ENCODE data around the gene MDM4. TPM values are rescaled to one million over a fixed set of nuclear protein-coding genes. Genes with fewer than 3 reads are reported as not detected.

Gene MDM4
- total and polyA plus RNA-seq, 2 donors, result 41.0 to 54.4 TPM

DNA sequence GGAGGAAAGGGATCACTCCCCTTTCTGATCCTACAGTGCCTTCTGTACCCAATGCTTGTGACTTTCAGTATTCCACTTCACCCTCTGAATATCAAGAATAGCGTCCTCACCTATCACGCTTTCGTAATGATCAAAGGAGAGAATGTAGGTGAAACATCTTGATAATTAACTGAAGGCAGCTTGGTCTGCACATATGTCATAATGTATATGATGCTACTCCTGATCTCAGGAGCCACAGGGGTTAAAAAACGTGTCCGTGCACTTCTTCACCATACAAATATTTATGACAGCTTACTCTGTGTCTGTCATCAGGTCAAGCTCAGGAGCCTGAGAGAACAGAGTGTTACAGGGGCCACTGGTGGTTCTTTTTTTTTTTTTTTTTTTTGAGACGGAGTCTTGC is 20.4 kb upstream of the MDM4 start:
- Histone ChIP-seq H3K36me3 (ENCODE audit: control insufficient read depth in 2 of 2, insufficient read depth in 2 of 2, low read length in 1 of 2) (peaks cover 0 to 4% of the 10 kb centered on the region in 2 donors), H3K9me3 (ENCODE audit: control insufficient read depth in 2 of 2, insufficient read depth in 1 of 2, low read length in 1 of 2) (no peaks in the 10 kb centered on the region), H3K4me3 (ENCODE audit: low read length in 2 of 2) (peak overlapping the region; percentile 66 to 86), H3K4me1 (ENCODE audit: control insufficient read depth in 2 of 2, insufficient read depth in 2 of 2, low read length in 2 of 2) (peaks cover 29 to 47% of the 10 kb centered on the region in 2 donors), H3K27me3 (ENCODE audit: control insufficient read depth in 2 of 2, insufficient read depth in 1 of 2, low read length in 1 of 2) (no peaks in the 10 kb centered on the region), H3K27ac (ENCODE audit: low read depth in 1 of 2, low read length in 1 of 2) (peak overlapping the region in 1 of 2 donors; percentile 82)
- no peak for DNase-seq (ENCODE audit: low read depth in 6 of 9, low spot score in 9 of 9)
- WGBS, result 80% methylated on average over 6 of the region's 6 CpGs

DNA sequence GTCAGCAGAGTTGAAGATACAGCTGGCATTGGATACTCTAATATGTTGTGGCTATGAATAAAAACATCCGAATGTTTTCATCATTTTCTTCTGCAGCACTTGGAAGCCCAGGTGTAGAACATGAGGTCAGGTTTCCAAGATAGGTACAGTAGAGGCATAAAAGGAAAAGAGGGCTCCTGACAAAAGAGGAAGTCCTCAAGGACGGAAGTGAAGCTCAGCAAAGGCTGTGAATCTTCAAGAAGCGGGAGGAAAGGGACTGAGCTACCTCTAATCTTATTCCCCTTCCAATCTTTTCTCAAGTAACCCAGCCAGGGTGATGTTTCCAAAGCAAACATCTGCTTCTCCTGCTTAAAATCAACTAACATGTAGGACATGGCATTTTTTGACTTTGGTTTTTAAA is 17.2 kb upstream of the MDM4 start:
- no peak overlapping the region for H3K4me3 ChIP-seq (ENCODE audit: low read length in 2 of 2)
- H3K36me3 ChIP-seq (ENCODE audit: control insufficient read depth in 2 of 2, insufficient read depth in 2 of 2, low read length in 1 of 2), result no peaks in the 10 kb centered on the region
- 76% methylated on average over 3 of the region's 3 CpGs for WGBS
- DNase-seq (ENCODE audit: low read depth in 6 of 9, low spot score in 9 of 9), result no peak
- no peak overlapping the region for H3K27ac ChIP-seq (ENCODE audit: low read depth in 1 of 2, low read length in 1 of 2)
- H3K4me1 ChIP-seq (ENCODE audit: control insufficient read depth in 2 of 2, insufficient read depth in 2 of 2, low read length in 2 of 2), result peaks cover 16 to 30% of the 10 kb centered on the region in 2 donors
- no peaks in the 10 kb centered on the region for H3K9me3 ChIP-seq (ENCODE audit: control insufficient read depth in 2 of 2, insufficient read depth in 1 of 2, low read length in 1 of 2)
- no peaks in the 10 kb centered on the region for H3K27me3 ChIP-seq (ENCODE audit: control insufficient read depth in 2 of 2, insufficient read depth in 1 of 2, low read length in 1 of 2)

DNA sequence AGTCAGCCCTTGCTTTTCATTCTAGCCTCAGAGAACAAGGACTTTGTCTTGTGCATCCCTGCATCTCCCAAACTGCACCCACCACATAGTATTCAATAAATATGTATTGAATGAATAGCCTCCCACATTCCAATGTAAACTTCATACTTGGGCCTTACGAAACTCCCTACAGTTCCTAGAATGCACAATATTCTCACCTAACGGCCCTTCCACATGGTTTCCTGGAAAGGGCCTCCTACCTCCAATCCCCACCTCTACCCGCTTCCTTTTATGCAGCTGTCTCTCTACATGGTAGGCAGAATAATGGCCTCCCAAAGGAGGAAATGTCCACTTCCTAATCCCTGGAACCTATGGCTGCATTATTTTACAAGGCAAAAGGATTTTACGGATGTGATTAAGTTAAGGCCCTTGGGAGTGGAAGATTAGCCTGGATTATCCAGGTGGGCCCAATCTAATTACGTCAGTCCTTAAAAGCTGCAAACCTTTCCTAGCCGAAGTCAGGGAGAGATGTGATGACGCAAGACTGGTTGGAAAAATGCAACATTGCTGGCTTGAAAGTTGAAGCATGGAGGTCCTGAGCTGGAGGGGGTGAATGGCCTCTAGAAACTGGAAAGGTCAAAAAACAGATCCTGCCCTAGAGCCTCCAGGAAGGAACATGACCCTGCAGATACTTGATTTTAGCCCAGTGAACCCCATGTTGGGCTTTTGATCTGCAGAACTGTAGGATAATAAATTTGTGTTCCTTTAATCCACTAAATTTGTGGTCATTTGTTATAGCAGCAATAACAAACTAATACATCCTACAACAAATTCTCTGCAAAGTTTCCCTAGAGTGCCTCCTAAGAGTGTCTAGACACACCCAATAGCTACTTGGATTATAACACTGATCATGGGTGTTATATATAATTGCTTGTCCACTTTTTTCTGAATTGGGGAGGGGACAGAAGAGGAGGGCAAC is 16.4 kb upstream of the MDM4 start:
- Histone ChIP-seq H3K27me3 (ENCODE audit: control insufficient read depth in 2 of 2, insufficient read depth in 1 of 2, low read length in 1 of 2) (no peaks in the 10 kb centered on the region), H3K9me3 (ENCODE audit: control insufficient read depth in 2 of 2, insufficient read depth in 1 of 2, low read length in 1 of 2) (no peaks in the 10 kb centered on the region), H3K36me3 (ENCODE audit: control insufficient read depth in 2 of 2, insufficient read depth in 2 of 2, low read length in 1 of 2) (no peaks in the 10 kb centered on the region), H3K27ac (ENCODE audit: low read depth in 1 of 2, low read length in 1 of 2) (no peak overlapping the region), H3K4me1 (ENCODE audit: control insufficient read depth in 2 of 2, insufficient read depth in 2 of 2, low read length in 2 of 2) (peaks cover 16 to 33% of the 10 kb centered on the region in 2 donors), H3K4me3 (ENCODE audit: low read length in 2 of 2) (no peak overlapping the region)
- 97% methylated on average over 7 of the region's 7 CpGs for WGBS
- DNase-seq (ENCODE audit: low read depth in 6 of 9, low spot score in 9 of 9), result no peak

DNA sequence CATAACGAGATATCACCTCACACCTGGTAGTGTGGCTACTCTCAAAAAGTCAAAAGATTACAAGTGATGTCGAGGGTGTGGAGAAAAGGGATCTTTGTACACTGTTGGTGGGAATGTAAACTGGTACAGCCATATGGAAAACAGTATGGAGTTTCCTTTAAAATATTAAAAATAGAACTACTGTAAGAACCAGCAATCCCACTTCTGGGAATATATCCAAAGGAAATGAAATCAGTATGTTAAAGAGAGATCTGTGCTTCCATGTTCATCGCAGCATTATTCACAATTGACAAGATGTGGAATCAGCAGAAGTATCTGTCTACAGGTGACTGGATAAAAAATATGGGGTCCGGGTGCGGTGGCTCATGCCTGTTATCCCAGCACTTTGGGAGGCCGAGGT is 14.0 kb upstream of the MDM4 start:
- no peaks in the 10 kb centered on the region for H3K27me3 ChIP-seq (ENCODE audit: control insufficient read depth in 2 of 2, insufficient read depth in 1 of 2, low read length in 1 of 2)
- no peak overlapping the region for H3K4me3 ChIP-seq (ENCODE audit: low read length in 2 of 2)
- H3K4me1 ChIP-seq (ENCODE audit: control insufficient read depth in 2 of 2, insufficient read depth in 2 of 2, low read length in 2 of 2), result peaks cover 2 to 23% of the 10 kb centered on the region in 2 donors
- WGBS, result 96% methylated on average over 6 of the region's 6 CpGs
- H3K27ac ChIP-seq (ENCODE audit: low read depth in 1 of 2, low read length in 1 of 2), result no peak overlapping the region
- no peak for DNase-seq (ENCODE audit: low read depth in 6 of 9, low spot score in 9 of 9)
- H3K36me3 ChIP-seq (ENCODE audit: control insufficient read depth in 2 of 2, insufficient read depth in 2 of 2, low read length in 1 of 2), result no peaks in the 10 kb centered on the region
- H3K9me3 ChIP-seq (ENCODE audit: control insufficient read depth in 2 of 2, insufficient read depth in 1 of 2, low read length in 1 of 2), result no peaks in the 10 kb centered on the region

DNA sequence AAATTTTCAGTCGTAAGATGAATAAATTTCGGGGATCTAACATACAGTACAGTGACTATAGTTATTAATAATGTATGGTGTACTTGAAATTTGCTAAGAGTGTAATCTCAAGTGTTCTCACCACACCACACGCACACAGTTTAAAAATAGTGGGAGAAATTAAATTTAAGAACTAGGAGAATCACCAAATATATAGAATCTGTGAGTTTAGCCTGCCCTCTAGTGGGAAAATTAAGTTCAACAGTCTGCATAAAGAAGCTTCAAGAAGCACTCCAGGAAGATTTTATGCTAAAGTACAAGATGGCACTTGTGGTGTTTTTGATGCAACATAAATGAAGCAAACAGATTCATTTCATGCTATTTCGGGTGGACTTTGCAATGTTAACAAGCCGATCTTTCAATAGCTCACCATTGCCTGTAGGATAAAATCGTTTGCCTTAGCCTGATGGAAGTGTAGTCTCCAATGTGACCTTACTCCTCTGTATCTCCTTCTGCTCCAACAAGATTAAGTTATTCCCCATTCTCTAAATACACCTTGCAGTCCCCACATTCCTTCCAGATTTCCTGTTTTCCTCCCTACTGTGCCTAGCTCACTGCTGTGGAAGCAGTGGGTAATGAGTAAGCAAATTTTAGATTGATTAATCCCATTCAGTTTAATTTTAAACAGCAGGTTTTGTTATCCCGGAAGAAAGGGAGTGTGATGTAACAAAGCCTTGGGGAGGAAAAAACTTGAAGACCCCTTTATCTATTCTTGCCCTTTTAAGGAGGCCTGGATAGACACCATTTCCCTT is 12.9 kb upstream of the MDM4 start:
- WGBS, result 32% methylated on average over 7 of the region's 7 CpGs
- Histone ChIP-seq H3K27ac (ENCODE audit: low read depth in 1 of 2, low read length in 1 of 2) (peak overlapping the region in 1 of 2 donors; percentile 39), H3K27me3 (ENCODE audit: control insufficient read depth in 2 of 2, insufficient read depth in 1 of 2, low read length in 1 of 2) (no peaks in the 10 kb centered on the region), H3K4me3 (ENCODE audit: low read length in 2 of 2) (no peak overlapping the region), H3K9me3 (ENCODE audit: control insufficient read depth in 2 of 2, insufficient read depth in 1 of 2, low read length in 1 of 2) (no peaks in the 10 kb centered on the region), H3K4me1 (ENCODE audit: control insufficient read depth in 2 of 2, insufficient read depth in 2 of 2, low read length in 2 of 2) (peaks cover 0 to 31% of the 10 kb centered on the region in 2 donors), H3K36me3 (ENCODE audit: control insufficient read depth in 2 of 2, insufficient read depth in 2 of 2, low read length in 1 of 2) (no peaks in the 10 kb centered on the region)
- DNase-seq (ENCODE audit: low read depth in 6 of 9, low spot score in 9 of 9), result peak in 7 of 9 donors; percentile 55 to 94 (median 86)

DNA sequence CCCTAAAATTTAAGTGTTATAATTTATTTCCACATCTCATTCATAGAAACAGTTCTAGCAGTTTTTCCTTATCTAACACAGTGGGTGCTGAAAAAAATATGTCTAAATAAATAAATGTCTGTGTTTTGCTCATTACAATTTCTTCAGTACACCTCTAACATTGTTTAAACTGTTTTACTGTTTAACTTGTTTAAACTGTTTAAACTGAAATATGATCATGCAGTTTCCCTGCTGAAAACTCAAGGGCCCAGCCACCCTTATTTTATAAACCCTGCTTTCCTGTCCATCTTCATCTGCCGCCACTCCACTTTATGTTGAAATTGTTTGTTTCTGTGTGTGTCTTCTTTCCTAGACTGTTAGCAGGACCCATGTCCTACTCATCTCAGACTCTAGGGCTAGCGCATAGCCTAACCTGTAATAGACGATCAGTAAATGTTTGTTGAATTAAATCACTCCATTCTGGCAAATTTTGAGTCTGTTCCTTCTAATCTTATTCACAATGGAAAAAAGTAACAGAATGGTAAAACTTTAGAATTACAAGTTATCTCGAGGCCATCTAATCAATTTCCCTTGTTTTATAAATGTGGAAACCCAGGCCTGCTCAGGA is 12.2 kb upstream of the MDM4 start:
- DNase-seq (ENCODE audit: low read depth in 6 of 9, low spot score in 9 of 9), result no peak
- WGBS, result 97% methylated on average over 4 of the region's 4 CpGs
- Histone ChIP-seq H3K27ac (ENCODE audit: low read depth in 1 of 2, low read length in 1 of 2) (peak overlapping the region in 1 of 2 donors; percentile 39), H3K4me3 (ENCODE audit: low read length in 2 of 2) (no peak overlapping the region), H3K27me3 (ENCODE audit: control insufficient read depth in 2 of 2, insufficient read depth in 1 of 2, low read length in 1 of 2) (no peaks in the 10 kb centered on the region), H3K9me3 (ENCODE audit: control insufficient read depth in 2 of 2, insufficient read depth in 1 of 2, low read length in 1 of 2) (no peaks in the 10 kb centered on the region), H3K4me1 (ENCODE audit: control insufficient read depth in 2 of 2, insufficient read depth in 2 of 2, low read length in 2 of 2) (peaks cover 0 to 28% of the 10 kb centered on the region in 2 donors), H3K36me3 (ENCODE audit: control insufficient read depth in 2 of 2, insufficient read depth in 2 of 2, low read length in 1 of 2) (no peaks in the 10 kb centered on the region)

DNA sequence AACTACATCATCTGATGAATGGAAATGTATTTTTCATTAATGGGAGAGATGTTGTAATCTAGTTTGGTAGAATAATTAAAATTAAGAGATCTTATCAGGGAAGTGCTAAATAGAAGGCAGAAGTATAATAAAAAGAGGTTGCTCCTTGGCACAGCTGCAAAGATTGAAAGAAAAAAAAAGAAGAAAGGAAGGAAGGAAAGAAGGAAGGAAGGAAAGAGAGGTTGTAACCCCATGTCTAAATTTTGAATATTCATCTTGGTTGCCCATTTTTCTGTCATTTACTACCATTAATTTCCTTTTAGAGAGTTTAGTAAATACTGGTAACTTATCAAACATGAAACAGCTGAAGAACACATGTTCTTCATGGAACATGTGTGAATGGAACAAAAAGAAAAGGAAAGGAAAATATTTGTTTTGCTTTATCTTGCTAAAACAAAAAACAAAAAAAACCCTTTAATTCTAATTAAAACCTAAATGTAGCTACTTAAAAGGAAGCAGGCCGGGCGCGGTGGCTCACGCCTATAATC is 10.5 kb upstream of the MDM4 start:
- H3K36me3 ChIP-seq (ENCODE audit: control insufficient read depth in 2 of 2, insufficient read depth in 2 of 2, low read length in 1 of 2), result no peaks in the 10 kb centered on the region
- H3K4me1 ChIP-seq (ENCODE audit: control insufficient read depth in 2 of 2, insufficient read depth in 2 of 2, low read length in 2 of 2), result peaks cover 0 to 28% of the 10 kb centered on the region in 2 donors
- H3K9me3 ChIP-seq (ENCODE audit: control insufficient read depth in 2 of 2, insufficient read depth in 1 of 2, low read length in 1 of 2), result no peaks in the 10 kb centered on the region
- 12% methylated on average over 4 of the region's 4 CpGs for WGBS
- no peak for DNase-seq (ENCODE audit: low read depth in 6 of 9, low spot score in 9 of 9)
- H3K27ac ChIP-seq (ENCODE audit: low read depth in 1 of 2, low read length in 1 of 2), result peak overlapping the region; percentile 0 to 99
- peak overlapping the region; percentile 42 to 57 for H3K4me3 ChIP-seq (ENCODE audit: low read length in 2 of 2)
- H3K27me3 ChIP-seq (ENCODE audit: control insufficient read depth in 2 of 2, insufficient read depth in 1 of 2, low read length in 1 of 2), result no peaks in the 10 kb centered on the region

DNA sequence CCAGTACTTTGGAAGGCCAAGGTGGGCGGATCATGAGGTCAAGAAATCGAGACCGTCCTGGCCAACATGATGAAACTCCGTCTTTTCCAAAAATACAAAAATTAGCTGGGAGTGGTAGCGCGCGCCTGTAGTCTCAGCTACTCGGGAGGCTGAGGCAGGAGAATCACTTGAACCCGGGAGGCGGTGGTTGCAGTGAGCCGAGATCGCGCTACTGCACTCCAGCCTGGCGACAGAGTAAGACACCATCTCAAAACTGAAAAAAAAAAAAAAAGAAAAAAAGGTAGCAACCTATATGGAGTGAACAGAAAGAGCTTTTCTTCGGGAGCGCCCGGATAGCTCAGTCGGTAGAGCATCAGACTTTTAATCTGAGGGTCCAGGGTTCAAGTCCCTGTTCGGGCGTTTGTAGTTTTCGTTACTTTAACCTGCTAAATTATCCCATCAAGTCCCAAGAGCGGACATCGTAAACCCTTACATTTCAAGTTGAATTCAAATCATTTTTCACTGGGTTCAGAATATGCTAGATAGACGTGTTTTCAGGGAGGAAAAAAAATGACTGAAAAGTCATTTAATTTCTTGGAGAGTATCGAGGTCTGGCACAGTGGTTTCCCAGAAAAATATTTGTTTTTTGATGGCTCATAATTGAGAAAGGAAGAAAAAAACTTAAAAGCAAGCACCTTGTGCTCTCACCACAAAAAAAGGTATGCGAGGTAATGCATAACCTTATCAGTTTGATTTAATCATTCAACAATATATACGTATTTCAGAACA is 9.8 kb upstream of the MDM4 start:
- 3% methylated on average over 27 of the region's 27 CpGs for WGBS
- DNase-seq (ENCODE audit: low read depth in 6 of 9, low spot score in 9 of 9), result peak in 7 of 9 donors; percentile 75 to 94 (median 85)
- Histone ChIP-seq H3K36me3 (ENCODE audit: control insufficient read depth in 2 of 2, insufficient read depth in 2 of 2, low read length in 1 of 2) (no peaks in the 10 kb centered on the region), H3K9me3 (ENCODE audit: control insufficient read depth in 2 of 2, insufficient read depth in 1 of 2, low read length in 1 of 2) (no peaks in the 10 kb centered on the region), H3K27ac (ENCODE audit: low read depth in 1 of 2, low read length in 1 of 2) (peak overlapping the region; percentile 87 to 99), H3K4me3 (ENCODE audit: low read length in 2 of 2) (peak overlapping the region; percentile 57 to 70), H3K4me1 (ENCODE audit: control insufficient read depth in 2 of 2, insufficient read depth in 2 of 2, low read length in 2 of 2) (peaks cover 0 to 28% of the 10 kb centered on the region in 2 donors), H3K27me3 (ENCODE audit: control insufficient read depth in 2 of 2, insufficient read depth in 1 of 2, low read length in 1 of 2) (no peaks in the 10 kb centered on the region)

Data from thymus (tissue), 11 donors.